Measurements from ENCODE around the gene ATP6V1G1. TPM values are rescaled to one million over a fixed set of nuclear protein-coding genes. Genes with fewer than 3 reads are reported as not detected.

ATP6V1G1 gene
- total RNA-seq, 1 donor from 2014 or later: 112 TPM

DNA sequence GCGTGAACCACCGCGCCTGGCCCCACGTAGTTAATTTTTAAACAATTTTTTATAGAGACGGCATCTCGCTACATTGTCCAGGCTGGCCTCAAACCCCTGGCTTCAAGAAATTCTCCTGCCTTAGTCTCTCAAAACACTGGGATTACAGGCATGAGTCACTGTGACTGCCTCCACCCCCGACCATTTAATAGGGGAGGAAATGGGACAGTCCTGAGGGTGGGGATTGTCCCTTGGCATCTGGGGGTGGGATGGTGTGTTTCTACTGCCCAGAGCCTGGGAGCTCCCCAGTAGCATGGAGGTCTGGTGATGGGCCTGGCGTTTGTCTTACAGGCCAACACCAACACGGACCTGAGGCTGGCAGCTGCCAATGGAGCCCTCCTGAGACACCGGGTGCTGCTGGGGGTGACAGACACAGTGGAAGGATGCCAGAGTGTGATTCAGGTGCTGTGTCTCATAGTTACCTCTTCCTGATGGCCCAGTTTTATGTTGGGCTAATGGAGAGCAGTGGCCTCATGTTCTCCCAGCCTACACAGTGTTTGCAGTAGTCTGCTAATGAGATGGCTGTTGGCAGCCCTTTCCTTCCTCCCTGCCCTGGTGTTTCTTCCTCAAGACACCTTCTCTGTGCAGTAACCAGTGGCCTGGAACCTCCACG, 46.0 kb downstream of the ATP6V1G1 start:
- ATAC-seq (no peak), DNase-seq (no peak)
- Histone ChIP-seq H3K27me3 (no peaks in the 10 kb centered on the region), H3K36me3 (peaks cover 80% of the 10 kb centered on the region), H3K27ac (no peak overlapping the region), H3K4me1 (no peaks in the 10 kb centered on the region), H3K4me3 (no peak overlapping the region), H3K9me3 (no peaks in the 10 kb centered on the region)
- intact Hi-C loops (cut with DNase I): no loop called here
- TF ChIP-seq CTCF (IDR thresholded peaks at IDR 0.05): no peak

- TF ChIP-seq CTCF (IDR thresholded peaks at IDR 0.05): no peak
- ATAC-seq: no peak
- Histone ChIP-seq H3K27me3 (no peaks in the 10 kb centered on the region), H3K9me3 (no peaks in the 10 kb centered on the region), H3K36me3 (peaks cover 80% of the 10 kb centered on the region), H3K4me1 (no peaks in the 10 kb centered on the region), H3K4me3 (no peak overlapping the region), H3K27ac (no peak overlapping the region)
- intact Hi-C loops (cut with DNase I): no loop called here
- no peak for DNase-seq
These were observed 46.8 kb downstream of the ATP6V1G1 start for GRCh38 chr9:114634387-114634786.

DNA sequence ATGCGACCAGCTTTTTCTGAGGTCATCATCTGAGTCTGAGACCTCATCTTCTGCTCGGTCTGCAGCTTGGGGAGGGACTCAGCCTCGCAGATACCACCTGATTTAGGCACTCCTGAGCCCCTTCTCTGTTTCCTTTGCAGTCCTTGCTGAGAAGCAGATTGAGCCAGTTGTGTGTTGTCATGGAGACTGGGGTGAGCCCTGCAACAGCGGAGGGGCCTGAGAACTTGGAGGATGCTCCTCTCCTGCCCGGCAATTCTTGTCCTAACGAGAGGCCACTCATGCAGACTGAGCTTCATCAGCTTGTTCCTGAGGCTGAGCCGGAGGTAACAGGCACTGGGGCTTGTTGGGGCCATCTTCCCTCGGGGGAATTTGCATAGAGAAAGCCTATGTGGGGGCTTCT, 50.8 kb downstream of the ATP6V1G1 start:
- DNase-seq (no peak), ATAC-seq (no peak)
- Histone ChIP-seq H3K4me1 (no peaks in the 10 kb centered on the region), H3K36me3 (peaks cover 59% of the 10 kb centered on the region), H3K27me3 (no peaks in the 10 kb centered on the region), H3K9me3 (no peaks in the 10 kb centered on the region), H3K4me3 (no peak overlapping the region), H3K27ac (no peak overlapping the region)
- intact Hi-C loops (cut with DNase I): no loop called here
- TF ChIP-seq CTCF (IDR thresholded peaks at IDR 0.05): no peak

DNA sequence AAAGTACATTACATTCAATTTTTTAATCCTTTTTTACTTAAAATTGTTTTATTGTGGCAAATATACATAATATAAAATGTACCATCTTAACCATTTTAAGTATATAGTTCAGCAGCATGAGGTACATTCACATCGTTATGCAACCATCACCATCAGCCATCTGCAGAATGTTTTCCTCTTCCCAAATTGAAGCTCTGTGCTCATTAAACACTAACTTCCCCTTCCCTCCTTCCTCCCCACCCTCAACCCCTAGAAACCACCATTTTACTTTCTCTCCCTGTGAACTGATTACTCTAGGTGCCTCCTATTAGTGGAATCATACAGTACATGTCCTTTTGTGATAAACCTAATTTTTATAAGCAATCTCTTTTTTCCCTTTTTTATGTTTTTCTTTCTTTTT, 54.4 kb downstream of the ATP6V1G1 start:
- Histone ChIP-seq H3K9me3 (no peaks in the 10 kb centered on the region), H3K36me3 (peaks cover 60% of the 10 kb centered on the region), H3K4me3 (no peak overlapping the region), H3K4me1 (no peaks in the 10 kb centered on the region), H3K27me3 (no peaks in the 10 kb centered on the region), H3K27ac (no peak overlapping the region)
- ATAC-seq (peak; percentile 70), DNase-seq (no peak)
- intact Hi-C loops (cut with DNase I): no loop called here
- no peak for TF ChIP-seq CTCF (IDR thresholded peaks at IDR 0.05)

DNA sequence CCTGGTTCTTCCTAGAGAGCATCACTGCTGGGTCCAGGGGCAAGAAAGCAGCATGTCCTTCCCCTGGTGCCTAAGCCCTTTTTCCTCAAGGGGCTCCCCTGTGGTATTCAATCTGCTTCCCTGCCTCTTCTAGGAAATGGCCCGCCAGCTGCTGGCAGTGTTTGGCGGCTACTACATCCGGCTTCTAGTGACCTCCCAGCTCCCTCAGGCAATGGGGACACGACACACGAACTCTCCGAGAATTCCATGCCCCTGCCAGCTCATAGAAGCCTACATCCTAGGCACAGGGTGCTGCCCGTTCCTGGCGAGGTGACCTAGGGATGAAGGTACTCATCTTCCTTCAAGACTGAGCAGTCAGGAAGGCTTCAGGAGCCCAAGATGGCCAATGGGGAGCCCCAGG, 55.4 kb downstream of the ATP6V1G1 start:
- no peaks in the 10 kb centered on the region for H3K27me3 ChIP-seq
- H3K27ac ChIP-seq: no peak overlapping the region
- no peaks in the 10 kb centered on the region for H3K9me3 ChIP-seq
- intact Hi-C loops (cut with DNase I): no loop called here
- no peak for DNase-seq
- ATAC-seq: no peak
- peaks cover 53% of the 10 kb centered on the region for H3K36me3 ChIP-seq
- TF ChIP-seq CTCF (IDR thresholded peaks at IDR 0.05): no peak
- no peak overlapping the region for H3K4me3 ChIP-seq
- H3K4me1 ChIP-seq: no peaks in the 10 kb centered on the region

GRCh38 chr9:114643896-114644295, 56.3 kb downstream of the ATP6V1G1 start:
- no peak for TF ChIP-seq CTCF (IDR thresholded peaks at IDR 0.05)
- no peaks in the 10 kb centered on the region for H3K9me3 ChIP-seq
- no peaks in the 10 kb centered on the region for H3K27me3 ChIP-seq
- no peak overlapping the region for H3K27ac ChIP-seq
- H3K4me1 ChIP-seq: no peaks in the 10 kb centered on the region
- no peak overlapping the region for H3K4me3 ChIP-seq
- DNase-seq (no peak), ATAC-seq (no peak)
- intact Hi-C loops (cut with DNase I): no loop called here
- peaks cover 46% of the 10 kb centered on the region for H3K36me3 ChIP-seq

All from upper lobe of right lung (tissue), 1 donor.